GM12874 (cell line): ENCODE data around the gene FOXD2.

Source experiments
- TF ChIP-seq, protein P1 (sequence below): IDR thresholded peaks from 2 replicates; pipeline ENCODE4 v1.5.1; 2011; ENCODE audit warnings: low read depth, mild to moderate bottlenecking, control low read depth, low read length, moderate library complexity; ENCODE audit not compliant: insufficient read depth

FOXD2 gene

DNA sequence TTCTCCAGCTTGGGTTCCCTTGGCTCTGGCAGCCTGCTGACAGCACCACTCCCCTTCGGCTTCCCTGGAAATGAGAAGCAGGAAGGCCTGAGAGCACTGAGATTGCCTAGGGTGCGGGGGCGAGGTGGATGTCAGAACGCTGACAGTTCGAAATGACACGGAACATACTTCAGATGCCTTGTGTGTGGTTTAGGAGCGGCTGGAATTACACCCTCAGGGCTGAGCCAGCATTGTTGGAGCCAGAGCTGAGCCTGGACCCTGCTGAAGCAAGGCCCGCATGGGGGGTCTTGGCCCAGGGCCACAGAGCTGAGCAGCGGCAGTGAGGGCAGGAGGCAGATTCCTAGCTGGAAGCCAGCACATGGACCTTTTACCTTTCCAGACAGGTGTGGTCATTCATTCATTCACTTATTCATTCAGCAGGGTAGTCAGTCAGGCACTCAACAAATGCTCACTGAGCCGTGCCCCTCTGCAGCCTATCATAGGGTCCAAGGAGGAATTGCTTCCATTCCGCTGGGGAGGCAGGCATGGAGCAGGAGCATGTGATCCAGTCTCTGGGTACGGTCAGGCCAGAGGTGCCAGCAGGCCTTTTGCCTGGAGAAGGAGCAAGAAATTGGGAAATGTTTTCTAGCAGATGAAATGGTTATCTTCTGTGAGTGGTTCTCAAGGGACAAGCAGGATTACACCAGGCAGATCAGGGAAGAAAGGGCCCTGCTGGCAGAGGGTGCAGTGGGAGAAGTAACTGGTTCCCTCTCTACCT is 28.4 kb upstream of the FOXD2 start:
- TF ChIP-seq, protein P1, sequence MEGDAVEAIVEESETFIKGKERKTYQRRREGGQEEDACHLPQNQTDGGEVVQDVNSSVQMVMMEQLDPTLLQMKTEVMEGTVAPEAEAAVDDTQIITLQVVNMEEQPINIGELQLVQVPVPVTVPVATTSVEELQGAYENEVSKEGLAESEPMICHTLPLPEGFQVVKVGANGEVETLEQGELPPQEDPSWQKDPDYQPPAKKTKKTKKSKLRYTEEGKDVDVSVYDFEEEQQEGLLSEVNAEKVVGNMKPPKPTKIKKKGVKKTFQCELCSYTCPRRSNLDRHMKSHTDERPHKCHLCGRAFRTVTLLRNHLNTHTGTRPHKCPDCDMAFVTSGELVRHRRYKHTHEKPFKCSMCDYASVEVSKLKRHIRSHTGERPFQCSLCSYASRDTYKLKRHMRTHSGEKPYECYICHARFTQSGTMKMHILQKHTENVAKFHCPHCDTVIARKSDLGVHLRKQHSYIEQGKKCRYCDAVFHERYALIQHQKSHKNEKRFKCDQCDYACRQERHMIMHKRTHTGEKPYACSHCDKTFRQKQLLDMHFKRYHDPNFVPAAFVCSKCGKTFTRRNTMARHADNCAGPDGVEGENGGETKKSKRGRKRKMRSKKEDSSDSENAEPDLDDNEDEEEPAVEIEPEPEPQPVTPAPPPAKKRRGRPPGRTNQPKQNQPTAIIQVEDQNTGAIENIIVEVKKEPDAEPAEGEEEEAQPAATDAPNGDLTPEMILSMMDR = no peak

- TF ChIP-seq, protein P1 = no peak
These were observed 27.8 kb upstream of the FOXD2 start for GRCh38 chr1:47410068-47410455.

- TF ChIP-seq, protein P1 = no peak
These were observed 26.4 kb upstream of the FOXD2 start for GRCh38 chr1:47411436-47411835.

- TF ChIP-seq, protein P1 = no peak
These were observed 25.4 kb upstream of the FOXD2 start for GRCh38 chr1:47412437-47412836.

- TF ChIP-seq, protein P1 = no peak
These were observed 22.0 kb upstream of the FOXD2 start, which contains the start of gene FOXE3 for GRCh38 chr1:47415728-47416318. Gene FOXE3, plus strand, starts transcription at chr1:47416285. Its CDS starts 31 bp downstream, at chr1:47416316.

- TF ChIP-seq, protein P1 = no peak
These were observed 21.3 kb upstream of the FOXD2 start for GRCh38 chr1:47416319-47417169.
